Left renal pelvis (tissue), 4 donors: ENCODE measurements around the gene DIP2B. TPM values are rescaled to one million over a fixed set of nuclear protein-coding genes. Genes with fewer than 3 reads are reported as not detected.

Source experiments
- DNase-seq, 4 donors: peaks; one replicate each; pipeline ENCODE4 v3.0.0-alpha.2; 2013; ENCODE audit warnings: low read depth in 4 of 4, low spot score in 3 of 4
- polyA plus RNA-seq, 4 donors: library from polyadenylated mRNA; unstranded; fragments of 120-200 nt; gene quantifications; one replicate each; pipeline ENCODE4 v1.2.1, GENCODE V29; 2013; ENCODE audit not compliant: insufficient read length in 4 of 4

DIP2B gene
- polyA plus RNA-seq, 4 donors, result 21.8 to 25.7 (median 23.4) TPM

GRCh38 chr12:50573271-50573670, 68.5 kb downstream of the DIP2B start:
- DNase-seq, result no peak

DNA sequence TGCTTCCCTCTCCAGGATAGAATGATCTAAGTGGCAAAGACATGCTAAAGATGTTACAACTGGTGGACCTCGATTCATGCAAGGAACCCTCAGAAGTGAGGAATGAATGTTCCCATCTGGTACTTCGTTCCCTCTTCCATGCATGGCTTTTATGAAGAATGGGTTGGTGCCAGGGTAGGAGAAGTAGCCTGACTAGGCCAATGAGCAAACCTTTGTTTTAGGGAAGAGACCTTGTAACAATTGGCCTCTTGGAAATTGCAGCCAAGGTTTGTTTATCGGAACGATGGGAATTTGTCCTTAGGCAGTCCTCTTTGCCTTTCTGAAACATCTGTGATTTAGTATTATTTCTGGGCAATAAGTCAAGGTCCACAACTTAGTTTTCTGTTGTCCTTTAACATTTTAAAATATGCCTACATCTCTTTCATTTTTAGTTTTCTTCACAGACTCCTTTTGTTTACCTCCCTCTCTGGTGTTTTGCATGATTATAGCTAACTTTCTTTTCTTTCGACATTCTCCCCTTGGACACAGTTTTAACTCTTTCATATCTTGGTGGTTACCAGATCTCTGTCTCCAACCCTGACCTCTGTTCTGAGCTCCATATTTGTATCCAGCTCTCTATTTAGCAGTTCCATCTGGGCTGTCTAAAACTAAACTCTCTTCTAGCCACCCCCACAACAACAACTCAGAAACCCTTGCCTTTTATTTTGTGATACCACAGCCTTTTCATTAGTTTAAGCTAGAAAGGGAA, 70.0 kb downstream of the DIP2B start:
- no peak for DNase-seq

DNA sequence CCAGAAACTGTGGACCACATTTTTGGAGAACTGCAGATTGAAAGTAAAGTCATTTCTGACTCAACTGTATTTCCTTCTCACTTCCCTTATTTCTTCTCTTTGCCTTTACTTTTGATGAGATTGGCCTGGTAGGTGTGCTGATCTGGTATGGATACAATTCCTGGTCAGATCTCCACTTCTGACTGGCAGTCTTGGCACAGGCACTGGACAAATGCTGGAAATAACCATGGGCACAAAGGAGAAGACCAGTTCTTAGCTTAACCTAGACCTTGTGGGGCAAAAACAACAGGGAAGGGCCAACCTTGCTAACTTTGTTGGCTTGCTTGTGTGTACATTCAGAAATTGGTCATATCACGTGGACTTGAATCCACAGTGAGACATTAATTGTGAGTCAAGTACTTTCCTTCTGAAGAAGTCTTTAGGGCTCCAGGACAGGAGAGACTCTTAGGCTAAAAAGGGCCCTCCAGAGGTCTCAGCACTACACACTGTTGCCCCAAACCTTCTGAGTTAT, 75.0 kb downstream of the DIP2B start:
- no peak for DNase-seq

GRCh38 chr12:50580436-50580835, 75.7 kb downstream of the DIP2B start:
- DNase-seq, result no peak

DNA sequence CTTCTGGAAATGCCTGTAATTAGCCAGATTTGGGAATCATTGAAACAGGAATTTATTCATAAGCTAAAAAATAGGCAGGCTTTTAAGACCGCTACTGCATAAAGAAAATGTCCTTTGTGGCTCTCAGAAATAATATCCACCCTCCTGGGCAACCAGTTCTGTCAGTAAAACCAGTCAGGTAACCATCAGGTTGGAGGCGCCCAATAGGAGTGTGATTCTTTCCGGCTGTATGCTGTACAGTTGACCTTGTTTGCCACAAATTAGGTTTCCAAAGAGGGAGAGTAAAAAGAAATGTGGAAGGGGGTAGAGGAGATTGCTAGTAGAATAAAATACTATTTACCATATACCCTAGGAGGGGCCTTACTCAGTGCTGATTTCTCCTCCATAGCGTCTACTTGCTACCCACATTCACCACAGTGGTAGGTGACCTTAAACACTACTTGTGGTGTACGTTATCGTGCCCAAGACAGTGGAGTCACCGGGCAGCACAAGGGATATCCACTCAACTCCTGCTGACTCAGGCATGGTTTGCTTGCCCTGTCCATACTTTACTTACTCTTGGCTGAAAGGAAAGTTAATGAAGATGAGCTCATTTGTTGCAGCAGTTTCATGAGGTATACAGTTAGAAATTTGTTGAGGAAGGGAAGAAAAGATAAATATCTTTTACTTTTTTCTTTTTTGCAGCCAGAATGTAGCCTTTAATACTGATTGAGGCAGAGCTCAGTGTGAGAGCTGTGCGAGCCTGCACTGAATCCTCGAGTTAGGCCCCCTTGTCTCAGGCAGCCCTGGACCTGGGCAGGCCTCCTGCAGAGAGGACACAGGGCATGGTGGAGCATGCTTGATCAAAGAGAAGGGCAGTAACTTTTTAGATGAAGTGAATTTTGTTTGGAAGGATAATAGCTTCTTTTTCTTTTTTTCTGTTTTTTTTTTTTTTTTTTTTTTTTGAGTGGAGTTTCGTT, 76.7 kb downstream of the DIP2B start:
- DNase-seq, result no peak

GRCh38 chr12:50584135-50584534, 79.3 kb downstream of the DIP2B start:
- no peak for DNase-seq

GRCh38 chr12:50589650-50590435, 85.1 kb downstream of the DIP2B start:
- no peak for DNase-seq

DNA sequence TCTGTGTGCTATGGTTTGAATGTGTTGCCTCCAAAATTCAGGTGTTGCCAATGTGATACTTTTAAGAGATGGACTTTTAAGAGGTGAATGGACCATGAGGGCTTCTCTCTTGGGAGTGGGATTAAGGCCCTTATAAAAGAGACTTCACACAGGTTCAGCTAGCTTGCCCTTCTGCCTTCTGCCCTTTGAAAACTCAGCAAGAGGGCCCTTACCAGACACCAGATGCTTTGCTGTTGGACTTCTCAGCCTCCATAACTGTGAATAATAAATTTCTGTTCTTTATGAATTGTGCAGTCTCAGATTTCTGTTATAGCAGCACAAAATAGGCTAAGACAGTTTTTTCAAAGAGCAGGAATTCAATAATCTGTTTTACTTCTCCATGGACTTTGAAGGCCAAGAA, 86.1 kb downstream of the DIP2B start:
- no peak for DNase-seq

DNA sequence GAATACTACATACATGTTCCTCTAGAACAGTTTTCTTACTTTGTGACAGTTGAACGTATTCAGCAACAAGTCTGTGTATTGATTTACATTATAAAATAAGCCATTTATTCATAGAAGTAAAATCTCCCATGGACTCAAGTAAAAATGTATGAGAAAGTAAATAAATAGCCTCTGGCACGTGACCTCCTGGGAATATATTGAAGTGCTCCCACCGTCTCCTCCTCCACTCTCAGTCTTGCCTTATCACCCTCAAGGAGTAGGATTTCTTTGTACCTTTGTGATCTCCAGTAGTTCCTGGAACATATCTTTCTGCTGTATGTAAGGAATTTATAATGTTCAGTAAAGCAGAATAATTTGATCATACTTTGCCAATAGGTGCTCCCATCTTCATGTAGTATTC, 90.9 kb downstream of the DIP2B start:
- DNase-seq, result no peak

DNA sequence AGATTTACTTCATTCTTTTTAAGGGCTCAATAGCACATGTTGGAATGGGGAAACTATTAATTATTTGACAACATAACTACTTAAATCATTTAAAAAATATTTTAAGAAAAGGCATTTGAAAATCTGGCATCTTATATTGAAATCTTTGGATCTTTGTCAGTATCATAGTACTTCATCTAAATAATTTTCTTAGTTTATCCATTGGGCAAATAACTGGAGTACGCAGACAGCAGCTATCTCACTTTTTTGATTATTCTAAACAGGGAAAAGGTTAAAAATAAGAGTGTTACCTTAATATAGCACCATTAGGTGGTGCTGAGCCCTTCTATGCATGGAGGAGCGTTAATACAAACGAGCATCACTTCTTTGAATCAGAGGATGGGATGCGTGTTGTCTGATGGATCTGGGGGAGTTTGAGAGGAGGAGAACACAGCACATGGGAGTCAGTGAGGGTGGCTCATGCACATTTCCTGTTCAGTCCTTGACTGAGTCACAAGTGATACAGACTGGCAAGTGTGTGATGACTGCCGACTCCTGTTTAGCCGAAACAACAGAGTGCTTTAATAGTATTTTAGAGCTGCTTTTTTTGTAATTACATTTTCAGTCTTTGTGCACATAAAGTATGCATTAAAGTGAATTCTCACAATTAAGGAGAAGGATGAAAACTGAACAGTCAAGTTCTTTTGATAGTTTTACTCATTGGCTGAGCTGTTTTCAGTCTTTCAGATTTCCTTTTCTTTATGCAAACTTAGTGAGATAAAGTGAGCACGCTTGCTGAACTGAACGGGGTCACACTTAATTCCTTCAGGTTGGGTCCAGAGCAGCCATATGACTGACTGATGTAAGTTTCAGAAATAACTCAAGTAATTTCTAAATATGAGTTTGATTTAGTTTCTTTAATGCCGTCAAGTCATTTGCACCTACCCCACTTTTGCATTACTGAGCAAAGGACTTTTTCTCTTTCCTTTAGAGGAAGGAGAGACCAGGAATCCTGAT, 92.7 kb downstream of the DIP2B start:
- no peak for DNase-seq

- DNase-seq, result no peak
These were observed 93.6 kb downstream of the DIP2B start for GRCh38 chr12:50598321-50598862.

DNA sequence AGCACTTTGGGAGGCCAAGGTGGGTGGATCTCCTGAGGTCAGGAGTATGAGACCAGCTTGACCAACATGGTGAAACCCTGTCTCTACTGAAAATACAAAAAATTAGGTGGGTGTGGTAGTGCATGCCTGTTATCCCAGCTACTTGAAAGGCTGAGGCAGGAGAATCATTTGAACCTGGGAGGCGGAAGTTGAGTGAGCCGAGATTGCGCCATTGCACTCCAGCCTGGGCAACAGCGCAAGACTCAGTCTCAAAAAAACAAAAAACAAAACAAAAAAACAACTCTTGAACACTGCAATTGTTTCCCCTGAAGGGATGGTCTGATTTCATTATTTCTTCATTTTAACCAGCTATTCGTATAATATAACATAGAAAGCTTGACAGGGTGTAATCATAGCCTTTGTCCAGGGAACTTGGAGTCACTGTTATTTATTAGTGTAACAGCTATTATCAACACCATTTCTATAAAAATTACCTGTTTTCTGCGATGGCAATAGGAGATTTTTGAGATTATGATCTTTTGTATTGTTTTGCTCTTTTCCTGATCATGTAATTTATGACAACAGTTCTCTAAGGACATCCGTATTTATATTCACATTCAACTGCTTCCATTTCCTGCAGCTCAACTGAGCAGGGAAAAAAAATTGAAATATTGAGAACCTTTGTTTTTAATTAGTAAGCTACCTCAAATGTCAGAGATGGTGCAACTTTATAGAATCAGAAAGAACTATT, 94.7 kb downstream of the DIP2B start:
- DNase-seq, result no peak

DNA sequence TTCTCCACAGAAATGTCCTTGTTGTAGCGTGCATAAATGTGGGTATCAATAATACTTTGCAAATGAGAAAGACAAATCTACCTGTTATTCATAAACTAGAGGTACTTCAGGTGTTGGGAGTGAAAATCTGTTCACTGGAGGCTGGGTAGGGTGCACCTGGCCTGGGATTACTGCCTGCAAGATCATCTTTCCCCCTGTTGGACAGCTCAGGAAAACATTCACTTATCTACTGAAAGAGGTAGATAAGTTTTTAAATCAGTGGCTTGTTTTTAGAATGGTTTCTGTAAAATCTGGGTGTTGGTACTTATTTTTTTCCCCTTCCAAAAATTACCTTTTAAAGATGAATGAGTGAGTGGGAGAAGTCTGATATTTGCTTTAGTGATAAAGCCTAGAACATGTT, 95.6 kb downstream of the DIP2B start:
- DNase-seq, result no peak

GRCh38 chr12:50603817-50604639, 99.2 kb downstream of the DIP2B start:
- DNase-seq, result no peak

DNA sequence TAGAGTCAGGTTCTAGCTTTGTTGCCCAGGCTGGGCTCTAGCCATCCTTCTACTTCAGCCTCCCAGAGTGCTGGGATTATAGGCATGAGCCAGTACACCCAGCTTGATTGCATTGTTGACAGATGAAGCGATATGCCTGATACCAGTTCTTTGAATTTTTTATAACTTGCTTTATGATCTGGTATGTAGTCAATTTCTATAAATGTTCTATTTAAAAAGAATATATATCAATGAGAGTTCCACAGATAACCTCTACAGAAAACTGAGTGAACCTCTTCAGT, 99.8 kb downstream of the DIP2B start:
- no peak for DNase-seq

DNA sequence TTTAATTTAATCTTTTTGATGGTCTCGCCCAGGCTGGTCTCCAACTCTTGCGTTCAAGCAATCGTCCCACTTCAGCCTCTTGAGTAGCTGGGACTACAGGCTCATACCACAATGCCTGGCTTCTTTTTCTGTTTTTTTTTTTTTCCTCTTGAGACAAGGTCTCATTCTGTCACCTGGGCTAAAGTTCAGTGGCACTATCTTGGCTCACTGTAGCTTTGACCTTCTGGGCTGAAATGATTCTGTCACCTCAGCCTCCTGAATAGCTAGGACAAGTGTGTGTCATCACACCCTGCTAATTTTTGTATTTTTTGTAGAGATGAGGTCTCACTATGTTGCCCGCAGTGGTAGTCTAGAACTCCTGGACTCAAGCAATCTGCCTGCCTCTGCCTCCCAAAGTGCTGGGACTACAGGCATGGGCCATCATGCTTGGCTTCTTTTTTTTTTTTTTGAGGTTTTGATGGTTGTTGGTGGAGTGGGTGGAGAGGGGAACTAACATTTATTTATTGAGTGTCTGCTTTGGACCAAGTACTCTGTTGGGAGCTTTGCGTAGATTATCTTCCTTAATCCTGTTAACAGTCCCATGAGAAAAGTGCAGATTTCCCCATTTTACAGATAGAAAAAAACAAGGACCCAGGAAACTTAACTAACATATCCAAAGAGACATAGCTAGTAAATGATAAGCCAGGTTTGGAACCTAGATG, 102.0 kb downstream of the DIP2B start:
- no peak for DNase-seq

DNA sequence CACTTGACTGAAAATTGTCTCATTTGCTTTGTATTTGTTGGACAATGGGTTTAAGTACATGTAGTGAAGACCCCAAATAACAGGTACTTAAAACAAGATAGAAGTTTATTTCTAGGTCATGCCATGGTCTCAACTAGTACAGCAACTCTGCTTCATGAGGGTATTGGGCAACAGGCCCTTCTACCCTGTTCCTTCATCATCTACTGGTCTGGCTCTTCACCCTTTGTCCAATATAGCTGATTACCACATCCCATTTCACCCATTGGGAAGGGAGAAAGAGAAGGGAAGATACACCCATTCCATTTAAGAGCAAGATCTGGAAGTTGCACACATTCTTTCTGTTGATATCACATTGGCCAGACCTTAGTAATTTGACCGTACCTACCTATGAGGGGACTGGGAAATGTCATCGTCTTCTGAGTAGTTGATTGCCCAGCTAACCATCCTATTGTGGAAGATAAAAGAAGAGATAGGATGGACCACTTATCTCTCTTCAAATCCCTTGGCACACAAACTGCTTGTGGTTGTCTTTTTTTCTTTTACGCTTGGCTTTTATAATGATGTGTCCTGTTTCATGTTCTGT, 104.6 kb downstream of the DIP2B start:
- no peak for DNase-seq
